SK-N-SH (cell line): ENCODE data around the gene BDKRB1. TPM values are rescaled to one million over a fixed set of nuclear protein-coding genes. Genes with fewer than 3 reads are reported as not detected.

Experiments
- CTCF ChIA-PET: fragments of 300-600, 350-600 bp; formaldehyde crosslinking; extraction: SDS; loops from one replicate; lab custom pipeline; 2021; lab: Yijun Ruan, JAX
- POLR2A ChIA-PET: fragments of 350-600 bp; sonication (Branson Sonifier 250); formaldehyde crosslinking; extraction: SDS; loops from one replicate; lab custom pipeline; 2020; ENCODE audit warnings: antibody characterized with exemption, inconsistent platforms; lab: Yijun Ruan, JAX
- DNase-seq: peaks from one replicate; pipeline ENCODE4 v3.0.0; 2012
- H2AFZ ChIP-seq: fragments of 200-600 bp; sonication (generic); 2 replicates; pipeline ENCODE4 v1.8.1; 2016; ENCODE audit warnings: antibody characterized with exemption, mild to moderate bottlenecking, low read depth
- H3F3A ChIP-seq: fragments of 200-600 bp; sonication (generic); replicated peaks from 2 replicates; pipeline ENCODE3; 2016; ENCODE audit warnings: antibody characterized with exemption, mild to moderate bottlenecking; ENCODE audit not compliant: insufficient read depth
- H3K27ac ChIP-seq, 2 experiments: fragments of 200-500 bp in 1 of 2; fragments of 200-600 bp in 1 of 2; sonication (Bioruptor generic) in 1 of 2; sonication (generic), shearing (Covaris generic) in 1 of 2; 2 replicates each; pipeline versions ENCODE4 v1.5.1 to v1.6.1; 2014 to 2016; ENCODE audit warnings: low read depth in 2 of 2, inconsistent platforms in 1 of 2, low read length in 1 of 2, mild to moderate bottlenecking in 1 of 2, mixed read lengths in 1 of 2
- H3K27me3 ChIP-seq: fragments of 200-600 bp; sonication (generic), shearing (Covaris generic); 2 replicates; pipeline ENCODE4 v1.6.1; 2016; ENCODE audit warnings: mixed run types; ENCODE audit not compliant: insufficient read depth
- H3K36me3 ChIP-seq, 2 experiments: fragments of 200-500 bp in 1 of 2; fragments of 200-600 bp in 1 of 2; sonication (Bioruptor generic) in 1 of 2; sonication (generic) in 1 of 2; replicated peaks in 1 of 2; 2 replicates each; pipeline versions ENCODE3 to v1.5.1; 2014 to 2016; ENCODE audit warnings: low read length in 1 of 2, mild to moderate bottlenecking in 1 of 2; ENCODE audit not compliant: insufficient read depth in 2 of 2, control insufficient read depth in 1 of 2
- H3K4me1 ChIP-seq, 2 experiments: fragments of 200-500 bp in 1 of 2; fragments of 200-600 bp in 1 of 2; sonication (Bioruptor generic) in 1 of 2; sonication (generic), shearing (Covaris generic) in 1 of 2; 2 replicates each; pipeline versions ENCODE4 v1.5.1 to v1.6.1; 2014 to 2016; ENCODE audit warnings: low read depth in 1 of 2, low read length in 1 of 2, mixed run types in 1 of 2; ENCODE audit not compliant: insufficient read depth in 2 of 2, control insufficient read depth in 1 of 2
- H3K4me2 ChIP-seq: fragments of 200-600 bp; sonication (generic), shearing (Covaris generic); 2 replicates; pipeline ENCODE4 v1.6.1; 2017; ENCODE audit warnings: mixed run types
- H3K4me3 ChIP-seq, 2 experiments: fragments of 200-500 bp in 1 of 2; fragments of 200-600 bp in 1 of 2; sonication (Bioruptor generic) in 1 of 2; sonication (generic), shearing (Covaris generic) in 1 of 2; 2 replicates each; pipeline versions ENCODE4 v1.5.1 to v1.8.1; 2014 to 2016; ENCODE audit warnings: low read depth in 2 of 2, inconsistent platforms in 1 of 2, low read length in 1 of 2, mild to moderate bottlenecking in 1 of 2, mixed read lengths in 1 of 2, moderate library complexity in 1 of 2
- H3K79me2 ChIP-seq: fragments of 200-600 bp; sonication (generic); 2 replicates; pipeline ENCODE4 v1.8.1; 2017; ENCODE audit warnings: mild to moderate bottlenecking; ENCODE audit not compliant: insufficient read depth
- H3K9ac ChIP-seq: fragments of 200-600 bp; sonication (generic); 2 replicates; pipeline ENCODE4 v1.6.1; 2017; ENCODE audit warnings: mixed run types
- H3K9me2 ChIP-seq: fragments of 200-600 bp; sonication (generic); 2 replicates; pipeline ENCODE4 v1.6.1; 2017; ENCODE audit warnings: mixed run types
- H3K9me3 ChIP-seq: fragments of 200-600 bp; sonication (generic); 2 replicates; pipeline ENCODE4 v1.6.1; 2017; ENCODE audit warnings: mixed run types, mild to moderate bottlenecking, moderate library complexity
- H4K20me1 ChIP-seq: fragments of 200-600 bp; sonication (generic); 2 replicates; pipeline ENCODE4 v1.6.1; 2017; ENCODE audit warnings: mild to moderate bottlenecking, mixed run types; ENCODE audit not compliant: insufficient read depth
- CHD2 ChIP-seq: fragments of 150-350 bp; IDR thresholded peaks from 2 replicates; pipeline ENCODE4 v1.6.1; 2018; ENCODE audit warnings: low read length; ENCODE audit not compliant: partially characterized antibody
- EP300 ChIP-seq, 2 experiments: IDR thresholded peaks; 2 replicates each; pipeline versions ENCODE4 v1.4.0 to v1.6.1; 2012; ENCODE audit warnings: borderline replicate concordance in 1 of 2, low read depth in 1 of 2, low read length in 1 of 2
- EZH2phosphoT487 ChIP-seq: fragments of 200-600 bp; sonication (generic); IDR thresholded peaks from 2 replicates; pipeline ENCODE4 v1.6.1; 2017; ENCODE audit warnings: low read depth, mixed run types, mild to moderate bottlenecking, antibody characterized with exemption, moderate library complexity, borderline replicate concordance
- FOSL2 ChIP-seq: IDR thresholded peaks from 2 replicates; pipeline ENCODE4 v1.4.0; 2012; ENCODE audit warnings: low read depth, mild to moderate bottlenecking, moderate library complexity, borderline replicate concordance
- FOXJ3 ChIP-seq: sonication (generic); formaldehyde crosslinking; IDR thresholded peaks from 2 replicates; pipeline ENCODE4 v1.5.1; 2020; ENCODE audit warnings: mild to moderate bottlenecking, missing genetic modification reagents
- GABPA ChIP-seq: IDR thresholded peaks from 2 replicates; pipeline ENCODE4 v1.4.0; 2012; ENCODE audit warnings: low read depth, mild to moderate bottlenecking
- GATA2 ChIP-seq: sonication (generic); formaldehyde crosslinking; IDR thresholded peaks from 2 replicates; pipeline ENCODE4 v1.5.0; 2020; ENCODE audit warnings: mild to moderate bottlenecking, missing genetic modification reagents
- MEF2A ChIP-seq: IDR thresholded peaks from 2 replicates; pipeline ENCODE4 v1.4.0; 2012; ENCODE audit warnings: low read depth, borderline replicate concordance
- NFIC ChIP-seq: IDR thresholded peaks from 2 replicates; pipeline ENCODE4 v1.4.0; 2012; ENCODE audit warnings: borderline replicate concordance
- NRF1 ChIP-seq: IDR thresholded peaks from 2 replicates; pipeline ENCODE4 v1.6.1; 2012; ENCODE audit warnings: low read depth, mild to moderate bottlenecking, low read length
- POLR2AphosphoS5 ChIP-seq: IDR thresholded peaks from 2 replicates; pipeline ENCODE4 v1.6.1; 2012; ENCODE audit warnings: low read depth, low read length
- RAD21 ChIP-seq: IDR thresholded peaks from 2 replicates; pipeline ENCODE4 v1.6.1; 2012; ENCODE audit warnings: mild to moderate bottlenecking, low read length
- RFX5 ChIP-seq: IDR thresholded peaks from 2 replicates; pipeline ENCODE4 v1.6.1; 2012; ENCODE audit warnings: mild to moderate bottlenecking, improper control_type of control experiment, low read length
- SIN3A ChIP-seq: IDR thresholded peaks from 2 replicates; pipeline ENCODE4 v1.6.1; 2012; ENCODE audit warnings: low read depth, mild to moderate bottlenecking, low read length, moderate library complexity, borderline replicate concordance
- TAF1 ChIP-seq: IDR thresholded peaks from 2 replicates; pipeline ENCODE4 v1.6.1; 2012; ENCODE audit warnings: low read depth, mild to moderate bottlenecking, low read length, moderate library complexity, borderline replicate concordance
- TCF12 ChIP-seq: IDR thresholded peaks from 2 replicates; pipeline ENCODE4 v1.4.0; 2012
- WGBS: methylation state at CpG from one replicate; pipeline ENCODE4 v1.1.6; 2017; ENCODE audit warnings: low lambda C conversion rate; 5-methylcytosine and 5-hydroxymethylcytosine counted together
- polyA plus RNA-seq, 3 experiments: library from polyadenylated mRNA; depleted of rRNA; stranded (reverse); fragments of >200 nt; gene quantifications; 2 replicates each; pipeline ENCODE4 v1.2.3, GENCODE V29; 2012
- TF ChIP-seq, protein P1 (sequence below): IDR thresholded peaks from 2 replicates; pipeline ENCODE4; 2012
- TF ChIP-seq, protein P2 (sequence below): IDR thresholded peaks from 2 replicates; pipeline ENCODE4 v1.4.0; 2012; ENCODE audit warnings: low read depth, borderline replicate concordance
- TF ChIP-seq, protein P3 (sequence below): fragments of 150-350 bp; IDR thresholded peaks from 2 replicates; pipeline ENCODE4 v1.6.1; 2017; ENCODE audit warnings: antibody characterized with exemption, low read length, low read depth, borderline replicate concordance
- TF ChIP-seq, protein P4 (sequence below): IDR thresholded peaks from 2 replicates; pipeline ENCODE4 v1.6.1; 2012; ENCODE audit warnings: mild to moderate bottlenecking, low read depth, low read length, moderate library complexity

The BDKRB1 gene
- polyA plus RNA-seq, 1 of the 3 experiments (the other 2 are of a cell fraction), result 14.4 TPM

DNA sequence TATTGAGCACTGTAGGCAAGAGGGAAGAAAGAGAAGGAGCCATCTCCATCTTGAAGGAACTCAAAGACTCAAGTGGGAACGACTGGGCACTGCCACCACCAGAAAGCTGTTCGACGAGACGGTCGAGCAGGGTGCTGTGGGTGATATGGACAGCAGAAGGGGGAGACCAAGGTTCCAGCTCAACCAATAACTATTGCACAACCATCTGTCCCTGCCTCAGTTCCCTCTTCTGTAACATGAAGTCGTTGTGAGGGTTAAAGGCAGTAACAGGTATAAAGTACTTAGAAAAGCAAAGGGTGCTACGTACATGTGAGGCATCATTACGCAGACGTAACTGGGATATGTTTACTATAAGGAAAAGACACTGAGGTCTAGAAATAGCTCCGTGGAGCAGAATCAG is 13.9 kb upstream of the BDKRB1 start (continued):
- TF ChIP-seq, protein P1, sequence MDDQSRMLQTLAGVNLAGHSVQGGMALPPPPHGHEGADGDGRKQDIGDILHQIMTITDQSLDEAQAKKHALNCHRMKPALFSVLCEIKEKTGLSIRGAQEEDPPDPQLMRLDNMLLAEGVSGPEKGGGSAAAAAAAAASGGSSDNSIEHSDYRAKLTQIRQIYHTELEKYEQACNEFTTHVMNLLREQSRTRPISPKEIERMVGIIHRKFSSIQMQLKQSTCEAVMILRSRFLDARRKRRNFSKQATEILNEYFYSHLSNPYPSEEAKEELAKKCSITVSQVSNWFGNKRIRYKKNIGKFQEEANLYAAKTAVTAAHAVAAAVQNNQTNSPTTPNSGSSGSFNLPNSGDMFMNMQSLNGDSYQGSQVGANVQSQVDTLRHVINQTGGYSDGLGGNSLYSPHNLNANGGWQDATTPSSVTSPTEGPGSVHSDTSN, result no peak
- no peak for TF ChIP-seq RFX5
- TF ChIP-seq, all 33 proteins: peak for 0

DNA sequence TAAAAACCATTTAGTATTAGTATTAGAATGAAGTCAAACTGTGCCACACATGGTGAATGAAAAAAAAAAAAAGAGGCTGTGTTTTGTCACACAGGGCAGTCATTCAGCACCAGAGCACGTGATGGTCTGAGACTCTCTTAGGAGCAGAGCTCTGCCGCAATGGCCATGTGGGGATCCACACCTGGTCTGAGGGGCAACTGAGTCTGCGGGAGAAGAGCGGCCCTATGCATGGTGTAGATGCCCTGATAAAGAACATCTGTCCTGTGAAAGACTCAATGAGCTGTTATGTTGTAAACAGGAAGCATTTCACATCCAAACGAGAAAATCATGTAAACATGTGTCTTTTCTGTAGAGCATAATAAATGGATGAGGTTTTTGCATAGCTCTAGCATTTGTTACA is 12.2 kb upstream of the BDKRB1 start:
- H3K9me2 ChIP-seq, result no peaks in the 10 kb centered on the region
- peaks cover 2 to 7% of the 10 kb centered on the region in 2 experiments; a peak in 2 of 4 replicates for H3K4me1 ChIP-seq
- no peaks in the 10 kb centered on the region for H3K79me2 ChIP-seq
- H3K4me2 ChIP-seq, result no peak overlapping the region
- no peak overlapping the region for H3K9ac ChIP-seq
- H3K9me3 ChIP-seq, result no peaks in the 10 kb centered on the region
- ChIA-PET CTCF (interaction anchor here (1.3 kb wide), 1 partner anchor 143 kb away, joined by 3 read pairs; no protein-coding TSS in a partner anchor), POLR2A (no interaction called here)
- no peak overlapping the region for H3K4me3 ChIP-seq
- H3K27me3 ChIP-seq, result no peaks in the 10 kb centered on the region
- no peak overlapping the region for H3K27ac ChIP-seq
- peaks cover 0 to 5% of the 10 kb centered on the region in 2 experiments for H3K36me3 ChIP-seq
- H2AFZ ChIP-seq, result no peak overlapping the region
- TF ChIP-seq GATA2 (CRISPR knock-in tag), result no peak
- TF ChIP-seq, protein P1, result no peak
- TF ChIP-seq NRF1, result no peak
- no peak for TF ChIP-seq FOSL2
- TF ChIP-seq GABPA, result no peak
- no peak for TF ChIP-seq EP300 (IDR thresholded peaks at IDR 0.05; ENCODE audit: borderline replicate concordance in 1 of 2, low read depth in 1 of 2, low read length in 1 of 2)
- TF ChIP-seq TAF1, result no peak
- TF ChIP-seq NFIC, result no peak
- no peak for TF ChIP-seq FOXJ3 (CRISPR knock-in tag)
- TF ChIP-seq SIN3A, result no peak
- TF ChIP-seq RAD21, result no peak
- TF ChIP-seq TCF12, result no peak
- TF ChIP-seq, protein P2, sequence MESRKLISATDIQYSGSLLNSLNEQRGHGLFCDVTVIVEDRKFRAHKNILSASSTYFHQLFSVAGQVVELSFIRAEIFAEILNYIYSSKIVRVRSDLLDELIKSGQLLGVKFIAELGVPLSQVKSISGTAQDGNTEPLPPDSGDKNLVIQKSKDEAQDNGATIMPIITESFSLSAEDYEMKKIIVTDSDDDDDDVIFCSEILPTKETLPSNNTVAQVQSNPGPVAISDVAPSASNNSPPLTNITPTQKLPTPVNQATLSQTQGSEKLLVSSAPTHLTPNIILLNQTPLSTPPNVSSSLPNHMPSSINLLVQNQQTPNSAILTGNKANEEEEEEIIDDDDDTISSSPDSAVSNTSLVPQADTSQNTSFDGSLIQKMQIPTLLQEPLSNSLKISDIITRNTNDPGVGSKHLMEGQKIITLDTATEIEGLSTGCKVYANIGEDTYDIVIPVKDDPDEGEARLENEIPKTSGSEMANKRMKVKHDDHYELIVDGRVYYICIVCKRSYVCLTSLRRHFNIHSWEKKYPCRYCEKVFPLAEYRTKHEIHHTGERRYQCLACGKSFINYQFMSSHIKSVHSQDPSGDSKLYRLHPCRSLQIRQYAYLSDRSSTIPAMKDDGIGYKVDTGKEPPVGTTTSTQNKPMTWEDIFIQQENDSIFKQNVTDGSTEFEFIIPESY, result no peak
- TF ChIP-seq, protein P3, sequence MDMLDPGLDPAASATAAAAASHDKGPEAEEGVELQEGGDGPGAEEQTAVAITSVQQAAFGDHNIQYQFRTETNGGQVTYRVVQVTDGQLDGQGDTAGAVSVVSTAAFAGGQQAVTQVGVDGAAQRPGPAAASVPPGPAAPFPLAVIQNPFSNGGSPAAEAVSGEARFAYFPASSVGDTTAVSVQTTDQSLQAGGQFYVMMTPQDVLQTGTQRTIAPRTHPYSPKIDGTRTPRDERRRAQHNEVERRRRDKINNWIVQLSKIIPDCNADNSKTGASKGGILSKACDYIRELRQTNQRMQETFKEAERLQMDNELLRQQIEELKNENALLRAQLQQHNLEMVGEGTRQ, result no peak
- no peak for TF ChIP-seq CHD2
- TF ChIP-seq, protein P4, sequence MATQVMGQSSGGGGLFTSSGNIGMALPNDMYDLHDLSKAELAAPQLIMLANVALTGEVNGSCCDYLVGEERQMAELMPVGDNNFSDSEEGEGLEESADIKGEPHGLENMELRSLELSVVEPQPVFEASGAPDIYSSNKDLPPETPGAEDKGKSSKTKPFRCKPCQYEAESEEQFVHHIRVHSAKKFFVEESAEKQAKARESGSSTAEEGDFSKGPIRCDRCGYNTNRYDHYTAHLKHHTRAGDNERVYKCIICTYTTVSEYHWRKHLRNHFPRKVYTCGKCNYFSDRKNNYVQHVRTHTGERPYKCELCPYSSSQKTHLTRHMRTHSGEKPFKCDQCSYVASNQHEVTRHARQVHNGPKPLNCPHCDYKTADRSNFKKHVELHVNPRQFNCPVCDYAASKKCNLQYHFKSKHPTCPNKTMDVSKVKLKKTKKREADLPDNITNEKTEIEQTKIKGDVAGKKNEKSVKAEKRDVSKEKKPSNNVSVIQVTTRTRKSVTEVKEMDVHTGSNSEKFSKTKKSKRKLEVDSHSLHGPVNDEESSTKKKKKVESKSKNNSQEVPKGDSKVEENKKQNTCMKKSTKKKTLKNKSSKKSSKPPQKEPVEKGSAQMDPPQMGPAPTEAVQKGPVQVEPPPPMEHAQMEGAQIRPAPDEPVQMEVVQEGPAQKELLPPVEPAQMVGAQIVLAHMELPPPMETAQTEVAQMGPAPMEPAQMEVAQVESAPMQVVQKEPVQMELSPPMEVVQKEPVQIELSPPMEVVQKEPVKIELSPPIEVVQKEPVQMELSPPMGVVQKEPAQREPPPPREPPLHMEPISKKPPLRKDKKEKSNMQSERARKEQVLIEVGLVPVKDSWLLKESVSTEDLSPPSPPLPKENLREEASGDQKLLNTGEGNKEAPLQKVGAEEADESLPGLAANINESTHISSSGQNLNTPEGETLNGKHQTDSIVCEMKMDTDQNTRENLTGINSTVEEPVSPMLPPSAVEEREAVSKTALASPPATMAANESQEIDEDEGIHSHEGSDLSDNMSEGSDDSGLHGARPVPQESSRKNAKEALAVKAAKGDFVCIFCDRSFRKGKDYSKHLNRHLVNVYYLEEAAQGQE, result no peak
- no peak for TF ChIP-seq EZH2phosphoT487
- TF ChIP-seq MEF2A, result no peak
- no peak for TF ChIP-seq POLR2AphosphoS5
- H4K20me1 ChIP-seq, result no peaks in the 10 kb centered on the region
- 71% methylated on average over 5 of the region's 5 CpGs for WGBS
- no peak for DNase-seq
- H3F3A ChIP-seq, result peaks cover 29% of the 10 kb centered on the region
